HuH-7.5 (cell line): ENCODE results near the gene COL6A2.

Source experiments
- DNase-seq: peaks from one replicate; pipeline ENCODE4 v3.0.0; 2011; ENCODE audit warnings: low spot score

COL6A2 gene

DNA sequence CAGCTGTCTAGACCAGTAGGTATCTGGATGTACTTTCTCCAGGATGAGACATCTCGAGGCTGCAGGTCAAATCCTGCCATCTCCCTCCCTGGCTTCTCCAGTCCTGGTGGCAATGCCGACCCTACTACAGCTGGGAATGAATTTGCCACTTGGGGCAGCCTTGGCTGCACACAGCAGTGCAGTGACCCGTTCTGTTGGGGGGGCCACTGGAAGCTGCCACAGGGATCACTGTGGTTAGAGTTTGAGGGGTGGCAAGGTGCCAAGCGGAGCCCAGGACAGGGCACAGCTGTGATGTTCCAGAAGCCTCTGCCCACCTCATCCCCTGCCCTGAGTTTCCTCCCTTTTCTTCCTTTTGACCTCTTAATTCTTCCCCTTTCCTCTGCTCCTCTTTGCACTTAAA lies 17.1 kb downstream of the COL6A2 start:
- no peak for DNase-seq

DNA sequence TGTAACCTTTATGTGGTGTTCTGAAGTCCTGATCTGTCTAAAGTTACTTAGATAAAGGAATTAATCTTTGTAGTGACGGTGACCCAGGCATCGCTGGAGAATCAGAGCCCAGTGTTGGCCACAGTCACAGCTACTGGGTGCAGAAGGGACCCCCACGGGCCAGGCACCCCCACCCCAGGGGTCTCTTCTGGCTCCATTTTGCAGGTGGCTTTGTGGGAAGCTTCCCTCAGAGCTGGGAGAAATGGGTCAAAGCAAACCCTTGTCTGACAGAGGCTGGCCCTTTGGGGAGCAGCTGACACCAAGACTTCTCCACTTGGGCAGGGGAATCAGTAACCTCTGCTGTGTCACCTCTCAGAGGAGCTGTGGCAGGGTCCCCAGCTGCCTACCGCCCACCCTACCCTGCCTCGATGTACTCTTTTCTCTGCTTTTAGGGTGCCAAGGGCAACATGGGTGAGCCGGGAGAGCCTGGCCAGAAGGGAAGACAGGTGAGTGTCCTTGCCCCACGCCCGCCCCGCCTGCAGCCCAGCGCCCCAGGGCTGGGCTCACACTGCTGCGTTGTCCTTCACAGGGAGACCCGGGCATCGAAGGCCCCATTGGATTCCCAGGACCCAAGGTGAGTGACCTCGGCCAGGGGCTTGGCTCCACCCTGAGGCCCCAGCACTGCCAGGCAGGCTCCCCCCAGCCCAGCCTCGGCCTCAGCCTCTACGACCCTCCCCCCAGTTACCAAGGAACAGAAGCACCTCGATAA lies 17.7 kb downstream of the COL6A2 start:
- DNase-seq: no peak

DNA sequence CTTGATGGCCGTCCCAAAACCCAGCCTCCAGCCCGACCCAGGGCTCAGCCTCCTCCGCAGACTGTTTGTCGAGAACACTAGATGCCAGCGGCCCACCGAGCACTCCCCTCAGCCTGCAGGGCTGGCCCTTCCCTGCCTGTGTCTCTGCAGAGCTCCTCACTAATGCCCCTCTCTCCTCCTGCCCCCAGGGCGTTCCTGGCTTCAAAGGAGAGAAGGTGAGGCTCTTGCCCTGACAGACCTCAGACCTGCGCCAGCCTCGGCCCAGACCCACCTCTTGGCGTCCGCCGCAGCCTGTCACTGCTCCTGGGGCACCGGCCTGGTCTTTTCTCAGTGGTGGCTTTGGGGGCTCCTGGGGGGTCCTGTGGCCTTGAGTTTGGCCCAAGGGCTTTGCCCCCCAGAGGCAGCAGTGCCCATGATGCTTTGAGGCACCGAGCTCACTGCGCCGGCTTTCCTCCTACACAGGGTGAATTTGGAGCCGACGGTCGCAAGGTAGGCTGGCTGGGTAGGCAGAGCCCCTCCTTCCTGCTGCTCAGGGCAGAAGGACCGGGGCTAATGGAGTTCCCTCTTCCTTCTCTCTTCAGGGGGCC lies 18.4 kb downstream of the COL6A2 start:
- no peak for DNase-seq

DNA sequence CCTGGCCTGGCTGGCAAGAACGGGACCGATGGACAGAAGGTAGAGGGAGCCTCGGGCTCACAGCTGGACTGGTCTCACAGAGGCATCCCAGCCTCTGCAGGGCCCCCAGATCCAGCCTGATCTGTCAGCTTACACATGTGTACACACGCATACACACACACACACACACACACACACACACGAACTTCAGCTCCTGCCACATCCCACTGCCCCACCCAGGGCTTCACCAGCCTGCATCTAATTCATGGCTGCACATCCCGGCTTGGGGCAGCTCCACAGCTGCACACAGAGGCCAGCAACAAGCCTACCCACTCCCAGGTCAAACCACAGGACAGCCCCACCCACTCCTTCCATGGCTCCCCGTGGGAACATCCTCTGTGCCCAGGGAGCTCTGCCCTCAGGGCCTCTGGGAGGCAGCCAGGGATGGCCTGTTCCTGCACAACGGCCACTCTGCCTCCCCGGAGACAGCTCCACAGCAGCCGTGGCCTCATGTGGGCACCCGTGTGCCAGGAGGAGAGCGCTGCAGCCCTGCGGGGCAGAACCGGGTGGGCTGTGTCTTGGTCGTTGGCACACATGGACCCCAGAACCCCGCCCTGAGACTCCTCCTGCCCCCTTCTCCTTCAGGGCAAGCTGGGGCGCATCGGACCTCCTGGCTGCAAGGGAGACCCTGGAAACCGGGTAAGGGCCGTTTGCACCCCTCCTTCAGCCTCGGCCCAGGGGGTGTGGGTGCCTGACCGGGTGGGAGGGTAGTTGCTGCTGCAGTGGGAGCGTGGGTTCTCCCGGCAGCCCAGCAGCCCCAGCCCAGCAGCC lies 19.1 kb downstream of the COL6A2 start:
- no peak for DNase-seq

DNA sequence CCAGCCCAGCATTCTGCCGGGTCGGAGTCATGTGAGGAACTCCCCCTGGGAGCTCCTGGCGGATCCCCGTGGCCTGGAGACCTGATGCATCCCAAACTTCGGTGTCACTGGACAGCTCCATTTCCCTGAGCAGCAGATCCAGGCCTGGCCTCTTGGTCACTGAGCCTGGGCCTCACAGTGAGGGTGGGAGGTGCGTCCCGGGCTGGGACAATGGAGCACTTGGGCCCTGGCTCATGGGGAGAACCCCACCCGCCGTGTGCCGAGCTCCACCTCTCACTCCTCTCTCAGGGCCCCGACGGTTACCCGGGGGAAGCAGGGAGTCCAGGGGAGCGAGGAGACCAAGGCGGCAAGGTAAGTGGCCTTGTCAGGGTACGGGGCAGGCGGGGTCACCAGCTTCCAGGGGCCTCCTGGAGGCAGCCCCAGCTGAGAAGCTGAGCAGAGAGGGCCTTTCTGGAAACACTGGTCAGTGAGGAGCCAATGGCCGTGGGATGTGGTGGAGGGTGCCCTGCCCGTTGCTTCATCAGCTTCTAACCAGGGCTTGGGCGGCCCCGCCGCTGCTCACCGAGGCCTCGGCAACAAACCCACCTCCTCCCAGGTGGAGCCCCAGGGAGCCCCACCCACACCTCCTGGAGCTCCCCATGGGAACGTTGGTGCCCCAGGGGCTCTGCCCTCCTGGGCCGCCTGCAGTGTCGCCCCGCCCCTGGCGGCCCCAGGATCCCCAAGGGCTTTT lies 19.8 kb downstream of the COL6A2 start:
- DNase-seq: no peak

DNA sequence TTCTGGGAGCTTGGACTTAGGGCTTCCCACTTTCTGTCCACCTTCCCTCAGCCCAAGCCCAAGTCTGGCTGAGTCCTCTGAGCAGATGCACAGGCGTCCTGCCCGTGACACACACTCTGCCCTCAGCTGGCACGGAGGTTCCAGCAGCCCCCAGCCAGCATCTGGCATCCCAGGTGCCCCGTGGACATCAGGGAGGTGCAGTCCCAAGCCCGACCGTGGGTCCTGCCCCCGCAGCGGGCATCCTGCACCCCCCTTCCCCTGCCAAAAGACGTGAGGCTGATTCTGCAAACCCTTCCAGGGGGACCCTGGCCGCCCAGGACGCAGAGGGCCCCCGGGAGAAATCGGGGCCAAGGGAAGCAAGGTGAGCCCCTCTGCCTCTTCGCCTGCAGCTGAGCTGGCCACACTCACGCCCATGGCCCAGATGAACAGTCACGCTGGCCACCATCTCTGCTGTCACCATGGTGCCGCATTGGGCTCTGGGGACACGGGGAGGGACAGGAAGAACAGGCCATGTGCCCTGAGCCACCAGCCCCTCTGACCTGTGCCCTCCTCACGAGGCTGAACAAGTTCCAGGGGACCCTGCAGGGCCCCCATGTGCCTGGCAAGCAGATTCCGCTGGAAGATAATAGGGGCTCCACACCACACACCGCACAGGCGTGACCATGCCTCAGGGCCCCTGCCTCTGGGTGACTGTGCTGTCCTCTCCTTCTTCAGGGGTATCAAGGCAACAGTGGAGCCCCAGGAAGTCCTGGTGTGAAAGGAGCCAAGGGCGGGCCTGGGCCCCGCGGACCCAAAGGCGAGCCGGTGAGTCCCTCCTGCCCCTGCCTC lies 20.6 kb downstream of the COL6A2 start:
- DNase-seq: no peak

DNA sequence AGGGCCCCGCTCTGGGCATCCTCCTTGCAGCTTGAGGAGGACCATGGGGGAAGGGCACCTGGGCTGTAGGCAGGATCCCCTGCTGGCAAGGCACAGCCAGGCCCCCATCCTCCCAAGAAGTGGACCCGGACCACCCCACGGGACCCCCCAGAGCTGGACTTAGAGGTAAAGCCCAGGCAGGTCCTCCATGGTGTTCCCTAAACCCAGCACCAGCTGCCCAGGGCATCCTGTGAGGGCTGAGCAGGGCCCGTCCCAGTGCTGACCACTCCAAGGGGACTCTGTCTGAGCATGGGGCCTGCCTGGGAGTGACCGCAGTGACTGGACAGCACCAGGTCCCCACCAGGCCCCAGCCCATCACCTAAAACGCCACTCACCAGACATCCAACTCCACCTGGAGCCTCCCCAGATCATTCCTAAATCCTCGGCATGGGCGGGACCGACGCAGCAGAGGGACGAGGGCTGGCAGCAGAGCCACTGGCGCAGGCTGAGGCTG lies 21.3 kb downstream of the COL6A2 start:
- no peak for DNase-seq

DNA sequence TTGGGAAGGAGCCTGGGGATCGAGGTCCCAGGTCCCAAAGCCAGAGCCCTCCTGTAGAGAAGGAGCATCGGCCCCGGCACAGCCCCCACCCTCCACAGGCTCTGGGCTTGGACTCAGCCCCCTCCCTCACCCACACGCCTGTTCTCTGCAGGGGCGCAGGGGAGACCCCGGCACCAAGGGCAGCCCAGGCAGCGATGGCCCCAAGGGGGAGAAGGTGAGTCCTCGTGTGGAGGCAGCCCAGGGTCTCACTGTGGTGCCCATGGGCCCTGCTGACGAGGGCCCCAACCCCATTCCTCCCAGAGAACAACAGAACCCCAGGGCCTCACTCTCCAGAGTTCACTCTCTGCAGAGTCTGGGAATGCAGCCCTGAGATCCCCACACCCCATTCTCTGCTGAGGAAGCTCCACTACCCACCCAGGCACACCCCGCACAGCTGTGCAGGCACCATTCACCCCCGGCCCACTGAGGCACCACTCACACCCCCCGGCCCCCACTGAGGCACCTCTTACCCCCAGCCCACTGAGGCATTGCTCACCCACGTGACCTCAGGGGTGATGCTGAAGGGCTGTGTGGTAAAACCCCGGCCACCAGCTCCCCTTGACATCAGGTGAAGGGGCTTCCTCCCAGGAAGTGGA lies 21.8 kb downstream of the COL6A2 start:
- no peak for DNase-seq

DNA sequence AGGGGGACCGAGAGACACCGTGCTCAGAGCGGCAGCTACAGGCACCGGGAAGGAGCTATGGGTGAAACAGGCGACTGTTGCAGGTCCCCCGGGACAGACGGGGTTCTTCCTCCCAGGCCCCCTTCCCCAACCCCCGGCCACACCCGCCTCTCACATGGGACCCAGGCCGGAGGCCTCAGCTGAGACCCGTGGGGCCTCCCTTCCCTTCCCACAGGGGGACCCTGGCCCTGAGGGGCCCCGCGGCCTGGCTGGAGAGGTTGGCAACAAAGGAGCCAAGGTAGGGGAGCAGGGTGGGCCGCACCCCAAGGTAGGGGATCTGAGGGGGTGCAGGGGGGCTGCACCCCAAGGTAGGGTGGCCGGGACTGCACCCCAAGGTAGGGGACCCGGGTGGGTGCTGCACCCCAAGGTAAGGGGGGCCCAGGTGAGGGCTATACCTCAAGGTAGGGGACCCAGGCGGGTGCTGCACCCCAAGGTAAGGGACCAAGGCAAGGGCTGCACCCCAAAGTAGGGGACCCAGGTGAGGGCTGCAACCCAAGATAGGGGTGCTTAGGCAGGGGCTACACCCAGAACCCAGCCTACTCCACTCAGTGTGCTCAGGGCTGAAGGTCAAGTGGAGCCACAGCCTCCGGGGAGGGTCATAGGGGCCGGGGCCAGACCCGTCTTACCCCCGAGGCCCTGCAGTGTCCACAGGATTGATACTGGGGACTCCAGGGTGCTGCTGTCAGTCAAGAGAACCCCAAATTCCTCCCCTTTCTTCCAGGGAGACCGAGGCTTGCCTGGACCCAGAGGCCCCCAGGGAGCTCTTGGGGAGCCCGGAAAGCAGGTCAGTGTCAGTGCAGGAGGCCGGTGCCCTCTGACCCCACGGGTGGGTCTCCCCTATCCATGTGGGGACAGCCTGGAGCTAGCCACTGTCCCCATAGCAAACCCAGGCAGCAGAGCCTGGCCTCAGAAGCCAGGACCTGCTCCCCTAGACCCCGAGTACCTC lies 22.7 kb downstream of the COL6A2 start:
- DNase-seq: no peak

DNA sequence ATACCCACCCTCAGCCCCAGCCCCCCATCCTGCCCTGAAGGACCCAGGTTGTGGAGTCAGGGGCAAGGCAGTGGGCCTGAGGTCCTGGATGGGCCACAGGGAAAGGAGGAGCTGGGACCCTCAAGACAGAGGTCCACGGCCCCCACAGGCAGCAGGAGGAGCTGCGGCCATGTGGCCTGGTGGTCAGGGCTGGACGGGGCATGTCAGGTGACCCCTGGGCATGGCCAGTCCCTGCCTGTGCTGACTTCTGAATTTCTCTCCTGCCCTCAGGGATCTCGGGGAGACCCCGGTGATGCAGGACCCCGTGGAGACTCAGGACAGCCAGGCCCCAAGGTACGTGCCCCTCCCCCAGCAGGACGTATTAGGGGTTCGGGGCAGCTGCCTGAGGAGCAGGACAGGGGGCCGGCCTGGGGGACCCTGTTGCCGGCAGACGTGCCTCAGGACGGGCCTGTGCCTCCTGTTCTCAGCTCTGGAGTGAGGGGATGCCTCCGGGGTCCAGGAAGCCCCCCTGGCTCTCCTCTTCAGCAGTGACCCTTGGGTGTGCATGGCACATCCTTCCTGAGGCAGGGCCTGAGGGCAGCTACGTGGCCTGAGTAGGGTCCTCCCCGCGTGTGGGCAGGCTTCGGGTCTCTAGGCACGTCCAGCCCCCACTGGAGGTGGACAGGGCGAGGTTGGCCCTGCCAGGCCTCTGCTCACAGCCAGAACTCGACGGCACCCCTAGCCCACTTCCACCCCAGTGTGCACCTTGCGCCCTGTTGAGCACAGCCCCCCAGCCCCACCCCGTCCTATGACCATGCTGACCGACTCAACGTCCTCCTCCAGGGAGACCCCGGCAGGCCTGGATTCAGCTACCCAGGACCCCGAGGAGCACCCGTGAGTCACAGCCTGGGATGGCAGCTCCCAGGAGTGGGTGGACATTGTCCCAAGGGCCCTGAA lies 23.6 kb downstream of the COL6A2 start:
- DNase-seq: no peak

DNA sequence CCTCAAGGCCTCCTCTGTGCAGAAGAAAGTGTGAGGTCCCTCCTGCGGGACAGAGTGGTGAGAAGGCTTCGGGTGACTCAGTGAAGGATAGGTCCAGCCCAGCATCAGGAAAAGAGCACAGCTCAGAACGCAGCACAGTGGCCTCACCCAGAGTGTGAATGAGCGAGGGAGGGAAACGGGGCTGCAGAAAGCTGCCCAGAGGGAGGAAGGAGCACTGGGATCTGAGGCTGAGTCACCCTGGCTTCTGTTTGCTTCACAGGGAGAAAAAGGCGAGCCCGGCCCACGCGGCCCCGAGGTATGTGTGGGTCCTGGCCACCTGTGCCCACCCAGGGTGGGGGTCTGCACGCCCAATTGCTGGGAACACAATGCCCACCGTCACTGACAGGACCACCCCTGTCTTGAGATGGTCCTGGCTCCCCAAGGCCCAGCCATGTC lies 24.3 kb downstream of the COL6A2 start:
- DNase-seq: no peak

DNA sequence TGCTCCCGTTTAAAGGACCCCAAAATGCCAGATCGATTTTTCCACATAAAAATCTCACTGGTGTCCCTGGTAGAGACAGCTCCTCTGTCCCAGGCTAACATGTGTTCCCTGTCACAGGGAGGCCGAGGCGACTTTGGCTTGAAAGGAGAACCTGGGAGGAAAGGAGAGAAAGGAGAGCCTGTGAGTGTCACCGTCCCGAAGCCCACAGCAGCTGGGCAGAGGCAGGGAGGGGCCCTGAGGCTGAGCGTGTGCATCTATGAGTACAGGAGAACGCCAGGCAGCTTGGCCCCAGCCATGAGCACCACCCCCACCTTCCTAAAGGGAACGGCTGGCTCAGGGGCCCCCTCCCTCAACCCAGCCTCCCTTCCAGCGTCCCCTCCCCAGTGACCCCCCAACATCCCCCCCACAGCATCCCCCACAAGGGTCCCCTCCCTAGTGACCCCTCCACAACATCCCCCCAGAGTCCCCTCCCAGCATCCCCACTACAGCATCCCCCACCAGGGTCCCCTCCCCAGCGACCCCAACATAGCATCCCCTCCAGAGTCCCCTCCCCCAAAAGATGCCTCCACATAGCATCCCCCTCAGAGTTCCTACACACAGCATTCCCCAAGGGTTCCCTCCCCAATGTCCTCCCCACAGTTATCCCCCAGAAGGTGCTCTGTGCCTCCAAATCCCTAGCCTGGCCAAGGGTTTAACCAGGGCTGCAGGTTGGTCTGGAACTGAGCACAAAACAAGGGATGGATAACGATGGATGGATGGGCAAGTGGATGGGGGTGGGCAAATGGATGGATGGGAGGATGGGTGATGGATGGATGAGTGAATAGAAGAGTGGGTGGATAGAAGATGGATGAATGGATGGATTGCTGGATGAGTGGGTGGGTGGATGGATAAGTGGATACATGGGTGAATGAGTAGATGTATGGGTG lies 25.1 kb downstream of the COL6A2 start:
- no peak for DNase-seq

DNA sequence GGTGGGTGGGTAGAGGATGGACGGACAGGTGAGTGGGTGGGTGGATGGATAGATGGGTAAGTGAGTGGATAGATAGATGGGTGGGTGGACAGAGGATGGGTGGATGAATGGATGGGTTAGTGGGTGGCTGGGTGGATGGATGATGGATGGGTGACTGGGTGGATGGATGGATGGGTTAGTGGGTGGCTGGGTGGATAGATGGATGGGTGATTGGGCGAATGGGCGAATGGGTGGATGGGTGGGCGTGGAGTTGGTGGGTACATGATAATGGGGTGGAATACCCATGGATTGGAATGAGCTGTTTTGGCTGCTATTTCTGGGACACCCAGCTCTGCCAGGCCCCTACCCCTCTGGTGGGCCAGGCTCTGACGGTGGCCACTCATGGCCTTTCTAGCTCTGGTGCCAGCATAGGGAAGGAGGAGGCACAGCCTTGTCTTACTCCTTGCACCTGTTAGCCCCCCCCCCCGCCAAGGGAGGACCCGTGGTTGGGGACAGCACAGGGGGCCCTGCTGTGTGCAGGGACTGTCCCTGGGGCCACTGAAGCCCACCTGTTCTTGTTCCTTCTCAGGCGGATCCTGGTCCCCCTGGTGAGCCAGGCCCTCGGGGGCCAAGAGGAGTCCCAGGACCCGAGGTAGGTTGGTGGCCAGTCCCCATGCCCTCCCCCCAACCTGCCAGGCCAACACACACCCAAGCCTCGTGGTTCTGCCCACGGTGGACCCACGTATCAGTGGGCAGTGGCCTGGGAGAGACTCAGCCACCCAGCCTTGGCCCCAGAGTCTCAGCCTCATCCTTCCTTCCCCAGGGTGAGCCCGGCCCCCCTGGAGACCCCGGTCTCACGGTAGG lies 26.4 kb downstream of the COL6A2 start:
- no peak for DNase-seq

DNA sequence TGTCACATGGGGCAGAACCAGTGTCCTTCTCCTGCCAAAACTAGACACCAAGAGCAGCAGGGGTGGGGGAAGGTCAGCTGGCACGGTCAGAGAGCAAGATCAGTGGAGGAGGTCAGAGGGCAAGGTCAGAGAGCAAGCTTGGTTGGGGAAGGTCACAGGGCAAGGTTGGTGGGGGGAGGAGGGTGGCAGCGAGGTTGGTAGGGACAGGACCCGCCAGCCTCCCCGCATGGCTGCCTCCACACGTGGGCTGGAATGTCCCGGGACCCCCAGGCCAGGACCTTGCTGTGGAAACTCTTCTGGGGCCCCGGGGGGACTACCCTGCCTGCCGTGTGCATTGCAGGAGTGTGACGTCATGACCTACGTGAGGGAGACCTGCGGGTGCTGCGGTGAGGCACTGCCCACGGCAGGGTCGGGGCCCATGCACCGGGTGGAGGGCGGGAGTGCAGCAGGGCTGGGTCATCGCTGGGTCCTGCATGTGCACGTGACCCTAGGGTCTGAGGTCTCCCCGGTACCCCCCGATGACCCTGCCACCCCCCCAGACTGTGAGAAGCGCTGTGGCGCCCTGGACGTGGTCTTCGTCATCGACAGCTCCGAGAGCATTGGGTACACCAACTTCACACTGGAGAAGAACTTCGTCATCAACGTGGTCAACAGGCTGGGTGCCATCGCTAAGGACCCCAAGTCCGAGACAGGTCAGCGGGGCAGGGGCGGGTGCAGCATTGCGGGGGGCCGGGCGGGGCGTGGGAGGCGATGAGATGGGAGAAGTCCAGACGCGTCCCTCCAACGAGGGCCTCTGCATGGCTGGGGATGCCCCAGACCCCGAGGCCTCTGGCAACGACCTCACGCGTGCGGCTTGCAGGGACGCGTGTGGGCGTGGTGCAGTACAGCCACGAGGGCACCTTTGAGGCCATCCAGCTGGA lies 27.3 kb downstream of the COL6A2 start:
- DNase-seq: no peak

DNA sequence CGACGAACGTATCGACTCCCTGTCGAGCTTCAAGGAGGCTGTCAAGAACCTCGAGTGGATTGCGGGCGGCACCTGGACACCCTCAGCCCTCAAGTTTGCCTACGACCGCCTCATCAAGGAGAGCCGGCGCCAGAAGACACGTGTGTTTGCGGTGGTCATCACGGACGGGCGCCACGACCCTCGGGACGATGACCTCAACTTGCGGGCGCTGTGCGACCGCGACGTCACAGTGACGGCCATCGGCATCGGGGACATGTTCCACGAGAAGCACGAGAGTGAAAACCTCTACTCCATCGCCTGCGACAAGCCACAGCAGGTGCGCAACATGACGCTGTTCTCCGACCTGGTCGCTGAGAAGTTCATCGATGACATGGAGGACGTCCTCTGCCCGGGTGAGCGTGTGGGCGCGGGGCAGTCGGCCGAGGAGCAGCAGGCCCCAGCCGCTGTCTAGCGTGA lies 28.0 kb downstream of the COL6A2 start:
- no peak for DNase-seq
